HTR-8/SVneo (cell line): Measurements from ENCODE around the gene OR2T27.
A peak's percentile ranks its signal among the peaks of the same experiment; 100 is the strongest.
"Not testable (repeated sequence)": the region's sequence is repeated elsewhere in the genome, so short reads cannot be mapped to it uniquely, and the experiment has no call there.

Experiments used
- DNase-seq: peaks from one replicate; pipeline ENCODE4 v3.0.0; 2011; ENCODE audit warnings: low spot score, mixed read lengths; ENCODE audit not compliant: insufficient read length
- FAIRE-seq: peaks from 2 replicates; lab custom pipeline; 2011; peaks lifted over from hg19 to GRCh38; lab: Jason Lieb, UNC

The OR2T27 gene, protein sequence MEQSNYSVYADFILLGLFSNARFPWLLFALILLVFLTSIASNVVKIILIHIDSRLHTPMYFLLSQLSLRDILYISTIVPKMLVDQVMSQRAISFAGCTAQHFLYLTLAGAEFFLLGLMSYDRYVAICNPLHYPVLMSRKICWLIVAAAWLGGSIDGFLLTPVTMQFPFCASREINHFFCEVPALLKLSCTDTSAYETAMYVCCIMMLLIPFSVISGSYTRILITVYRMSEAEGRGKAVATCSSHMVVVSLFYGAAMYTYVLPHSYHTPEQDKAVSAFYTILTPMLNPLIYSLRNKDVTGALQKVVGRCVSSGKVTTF

DNA sequence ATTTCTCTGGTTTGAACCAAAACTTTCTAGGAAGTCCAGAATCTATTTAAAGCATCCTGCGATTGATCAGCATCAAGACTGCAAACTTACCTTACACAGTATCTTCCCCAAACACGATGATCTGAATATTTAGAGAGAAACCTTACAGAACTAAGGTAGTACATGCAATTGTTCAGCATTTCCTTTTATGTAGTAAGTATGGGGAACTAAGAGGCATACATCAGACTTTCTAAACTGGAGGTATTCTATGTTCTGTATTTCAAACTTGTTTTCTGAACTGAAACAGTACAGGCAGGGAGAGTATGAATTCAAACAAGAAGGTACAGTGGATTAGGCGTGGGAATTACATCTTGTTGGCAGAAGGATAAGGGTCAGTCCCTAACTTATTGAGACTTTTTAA lies at the start of gene OR2T27:
TSS of gene OR2T27 (minus strand) at position 175 of the 400 bp plus-strand sequence. CDS start 4,644 bp downstream, outside the sequence.
- DNase-seq, FAIRE-seq: not testable (repeated sequence)

DNA sequence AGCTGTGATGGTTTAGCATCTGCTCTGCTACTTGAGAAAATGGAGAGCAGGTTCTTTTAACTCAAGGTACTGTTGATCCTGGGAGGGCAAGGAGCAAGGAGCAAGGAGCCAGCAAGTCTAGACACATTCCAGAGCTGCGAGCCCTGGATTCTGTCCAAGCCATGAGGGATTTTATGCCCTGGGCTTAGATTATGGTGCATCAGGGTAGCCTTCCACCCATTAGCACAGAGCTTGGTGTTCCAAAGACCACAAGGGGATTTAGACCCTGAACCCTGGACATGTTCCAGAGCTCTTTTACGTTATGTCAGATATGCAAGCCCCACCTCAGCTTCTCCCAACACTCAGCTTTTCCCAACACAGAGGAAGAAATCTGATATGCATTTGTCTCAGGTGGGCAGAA lies 49.3 kb upstream of the OR2T27 start:
- FAIRE-seq (no peak), DNase-seq (no peak)

DNA sequence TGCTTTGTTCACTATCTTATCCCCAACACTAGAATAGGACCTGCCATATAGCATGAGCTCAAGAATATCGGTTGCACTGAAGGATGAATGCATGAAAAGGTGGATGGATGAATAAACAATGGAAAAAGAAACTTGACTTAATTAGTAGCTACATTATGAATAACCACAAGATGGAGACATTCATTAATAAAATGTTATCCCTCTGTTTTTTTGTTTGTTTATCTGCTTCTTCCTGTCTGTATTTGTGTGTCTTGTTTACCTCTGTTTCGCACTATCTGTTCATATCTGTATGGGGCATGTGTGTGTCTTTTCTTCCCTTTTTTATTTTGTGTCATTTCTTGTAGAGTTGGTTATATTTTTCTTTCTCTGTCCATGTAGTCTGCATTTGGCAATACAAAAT lies 48.3 kb upstream of the OR2T27 start:
- DNase-seq (no peak), FAIRE-seq (no peak)

GRCh38 chr1:248702714-248703113 lies 47.4 kb upstream of the OR2T27 start, which contains the start of gene OR14I1:
Gene OR14I1, minus strand, starts transcription at chr1:248702766.
- peak; percentile 20 for FAIRE-seq

GRCh38 chr1:248699099-248699498 lies 43.8 kb upstream of the OR2T27 start:
- FAIRE-seq = no peak
- no peak for DNase-seq

More at GRCh38 chr1:248702714-248703113, 47.4 kb upstream of the OR2T27 start, which contains the start of gene OR14I1:
- DNase-seq = no peak

DNA sequence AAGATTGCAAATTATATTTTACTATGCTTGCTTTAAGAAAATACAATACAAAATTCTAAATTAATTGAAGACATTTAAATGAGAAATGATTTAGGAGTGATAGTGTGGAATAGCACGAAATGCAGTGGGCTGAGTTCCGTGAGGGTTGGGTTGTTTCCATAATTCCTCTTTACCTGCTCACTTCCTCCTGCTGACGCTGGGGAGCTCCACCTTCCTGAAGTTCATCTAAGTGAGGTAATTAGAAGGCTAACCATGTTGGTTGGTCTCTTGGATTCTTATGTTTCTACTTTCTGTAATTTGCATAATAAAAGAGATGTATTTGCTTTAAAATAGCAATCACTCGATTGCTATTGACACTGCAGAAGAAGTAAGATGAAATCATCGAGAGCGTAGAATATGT lies 42.6 kb upstream of the OR2T27 start:
- DNase-seq (no peak), FAIRE-seq (no peak)

- FAIRE-seq = no peak
- no peak for DNase-seq
These were observed 41.4 kb upstream of the OR2T27 start for GRCh38 chr1:248696774-248697173.

- FAIRE-seq = no peak
- DNase-seq = no peak
These were observed 40.9 kb upstream of the OR2T27 start for GRCh38 chr1:248696261-248696660.

DNA sequence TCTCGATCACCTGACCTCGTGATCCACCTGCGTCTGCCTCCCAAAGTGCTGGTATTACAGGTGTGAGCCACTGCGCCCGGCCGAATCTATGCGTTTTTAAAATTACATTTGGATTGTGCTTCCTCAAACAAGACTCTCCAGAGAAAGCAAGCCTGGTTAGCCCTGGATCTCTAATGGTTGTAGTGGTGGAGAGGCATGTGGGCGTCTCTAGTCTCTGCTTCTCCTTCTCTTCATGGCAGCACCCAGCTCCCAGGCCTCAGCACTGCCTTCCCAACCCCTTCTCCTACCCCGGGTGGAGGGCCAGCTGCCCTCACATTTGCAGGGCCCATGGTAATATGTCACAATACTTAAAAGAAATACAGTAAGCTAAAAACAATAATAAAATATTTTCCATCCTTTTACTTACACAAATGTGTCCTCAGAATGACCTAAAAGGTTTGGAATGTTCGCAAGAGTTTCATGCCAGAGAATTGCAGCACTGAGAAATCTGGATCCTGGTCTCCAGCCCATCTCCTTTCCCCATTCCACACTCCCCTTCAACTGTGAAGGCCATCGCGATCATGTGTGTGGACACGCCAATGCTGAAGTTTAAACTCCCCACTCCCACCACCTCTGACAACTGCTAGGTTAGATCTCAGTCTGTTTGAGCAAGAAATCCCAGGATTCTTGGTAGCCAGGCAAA lies 40.3 kb upstream of the OR2T27 start:
- no peak for FAIRE-seq

GRCh38 chr1:248691567-248692155 lies 36.3 kb upstream of the OR2T27 start:
- FAIRE-seq (no peak), DNase-seq (no peak)

More for the DNA sequence above, 40.3 kb upstream of the OR2T27 start:
- DNase-seq = no peak

DNA sequence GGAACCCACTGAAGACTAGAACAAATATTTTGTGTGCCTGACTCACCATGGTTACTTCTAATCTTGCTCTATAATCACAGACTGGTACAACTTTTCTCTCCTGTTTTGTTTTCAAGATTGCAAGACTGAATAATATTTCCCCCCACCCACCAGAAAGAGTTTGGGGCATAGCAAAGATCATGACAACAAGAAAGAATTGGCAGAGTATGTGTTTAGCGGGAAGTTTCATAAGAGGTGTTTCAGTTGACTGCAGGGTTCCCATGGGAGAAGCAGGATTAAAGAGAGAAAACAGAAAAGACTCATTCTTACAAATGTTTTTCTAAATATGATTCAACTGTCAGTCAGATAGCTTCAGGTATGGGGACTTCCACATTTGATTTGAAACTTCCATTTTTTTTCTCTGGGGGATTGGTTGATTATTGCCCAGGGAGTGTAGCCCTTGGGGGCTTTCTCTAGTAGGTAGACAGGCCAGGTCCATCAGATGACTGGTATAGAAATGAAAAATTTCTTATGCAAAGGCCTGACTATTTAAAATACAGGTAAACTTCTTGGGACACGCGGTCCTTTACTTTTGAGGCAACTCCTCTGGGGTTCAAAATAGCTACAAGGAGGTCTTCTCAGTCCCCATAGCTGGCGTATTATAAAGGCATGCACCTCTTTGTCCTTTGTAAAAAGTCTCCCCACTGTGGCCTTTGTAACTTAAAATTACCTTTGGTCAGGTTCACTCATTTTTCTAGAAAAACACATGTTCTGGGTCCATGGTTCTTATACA lies 33.4 kb upstream of the OR2T27 start:
- DNase-seq (no peak), FAIRE-seq (no peak)

DNA sequence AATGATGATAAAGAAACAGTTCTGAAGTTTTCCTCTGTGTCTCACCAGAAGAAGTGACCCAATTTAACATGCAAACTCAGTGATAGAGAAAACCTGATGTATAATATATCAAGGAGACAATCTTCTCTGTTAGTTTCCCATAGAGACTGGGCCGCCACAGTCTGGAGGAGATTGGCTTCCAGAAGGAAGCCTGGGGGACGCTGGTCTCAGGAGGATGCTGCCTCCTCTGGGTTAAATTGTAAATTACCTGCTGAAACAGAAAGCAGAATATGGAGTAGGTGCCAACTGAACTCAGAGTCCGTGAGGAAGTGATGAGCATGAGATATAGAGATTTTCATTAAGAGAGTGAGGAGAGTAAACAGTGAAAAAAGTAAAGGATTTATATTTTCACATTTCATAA lies 31.5 kb upstream of the OR2T27 start:
- DNase-seq (no peak), FAIRE-seq (no peak)

- no peak for FAIRE-seq
- DNase-seq = no peak
These were observed 26.3 kb upstream of the OR2T27 start for GRCh38 chr1:248681651-248682050.

- no peak for DNase-seq
- no peak for FAIRE-seq
These were observed 14.7 kb upstream of the OR2T27 start for GRCh38 chr1:248670003-248670402.

DNA sequence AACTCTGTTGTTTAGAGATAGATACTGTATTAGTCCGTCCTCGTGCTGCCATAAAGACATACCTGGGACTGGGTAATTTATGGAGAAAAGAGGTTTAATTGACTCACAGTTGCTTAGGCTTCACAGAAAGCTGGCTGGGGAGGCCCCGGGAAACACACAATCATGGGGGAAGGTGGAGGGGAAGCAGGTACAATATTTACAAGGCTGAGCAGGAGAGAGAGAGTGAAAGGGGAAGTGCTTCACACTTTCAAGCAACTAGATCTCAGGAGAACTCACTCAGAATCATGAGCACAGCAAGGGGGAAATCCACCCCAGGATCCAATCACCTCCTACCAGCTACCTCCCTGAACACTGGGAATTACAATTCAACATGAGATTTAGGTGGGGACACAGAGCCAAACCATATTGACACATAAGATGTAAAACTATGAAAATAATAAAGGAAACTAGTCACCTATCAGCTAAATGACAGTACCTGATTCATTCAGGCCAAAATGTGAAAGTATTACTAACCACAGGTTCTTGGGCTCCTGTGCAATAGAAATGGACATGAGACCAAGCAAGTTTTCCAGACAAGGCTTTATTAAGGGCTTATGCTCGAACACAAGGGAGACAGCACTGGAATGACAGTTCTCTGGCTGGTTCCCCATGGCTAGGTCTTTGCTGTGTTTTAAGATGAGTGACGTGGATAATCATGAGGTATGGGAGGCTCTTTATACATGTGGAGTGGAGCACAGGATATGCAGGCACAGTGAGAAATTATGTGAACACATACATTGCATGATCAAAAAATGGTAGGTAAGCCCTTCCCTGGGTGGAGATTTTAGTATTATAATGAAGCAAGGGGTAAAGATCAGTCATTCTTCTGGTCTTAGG lies 8.4 kb upstream of the OR2T27 start:
- peak; percentile 44 for FAIRE-seq

GRCh38 chr1:248656797-248657196 lies 1.5 kb upstream of the OR2T27 start:
- not testable (repeated sequence) for DNase-seq, FAIRE-seq

More for the DNA sequence above, 8.4 kb upstream of the OR2T27 start:
- not testable (repeated sequence) for DNase-seq

- not testable (repeated sequence) for DNase-seq
- peak; percentile 88 for FAIRE-seq
These were observed 6.4 kb downstream of the OR2T27 start for GRCh38 chr1:248648770-248649536.

DNA sequence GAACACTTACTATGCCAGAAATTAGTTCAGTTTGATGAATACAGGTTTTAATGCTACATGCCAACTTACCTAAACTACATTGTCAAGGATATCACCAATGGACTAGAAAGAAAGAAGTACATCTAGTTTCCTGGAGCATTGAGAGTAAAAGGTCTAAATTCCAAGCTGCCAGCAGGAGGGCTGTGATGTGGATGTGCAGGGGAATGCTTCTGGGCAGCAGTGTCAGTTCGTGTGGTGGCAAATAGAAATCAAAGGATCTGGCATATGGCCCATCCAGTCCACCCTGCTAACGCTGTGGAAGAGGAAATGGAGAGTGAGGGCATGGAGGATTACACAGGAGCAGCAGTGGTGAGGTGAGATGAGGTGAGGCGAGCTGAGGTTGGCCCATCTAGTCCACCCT lies 10.2 kb downstream of the OR2T27 start, which contains the start of gene OR2T35:
TSS of gene OR2T35 (minus strand) at position 101 of the 400 bp plus-strand sequence. CDS start 6,020 bp downstream, outside the sequence.
- FAIRE-seq, DNase-seq: not testable (repeated sequence)
